Lower lobe of right lung (tissue), 2 donors: ENCODE data around the gene ZNF747. TPM values are rescaled to one million over a fixed set of nuclear protein-coding genes. Genes with fewer than 3 reads are reported as not detected.
"Not testable (repeated sequence)": the region's sequence is repeated elsewhere in the genome, so short reads cannot be mapped to it uniquely, and the experiment has no call there.

Experiments used
- ATAC-seq, 2 donors: fragments of 200-7000 bp; cut with Tn5 transposase; one replicate each; pipeline ENCODE4 v1.9.1; 2020 to 2022; ENCODE audit warnings: mild to moderate bottlenecking in 2 of 2, moderate library complexity in 2 of 2
- DNase-seq: peaks from one replicate; pipeline ENCODE4 v3.0.0-alpha.2; 2020
- H3K27ac ChIP-seq: fragments of 200-600 bp; one replicate; pipeline ENCODE4 v1.8.0; 2022
- H3K27me3 ChIP-seq: fragments of 200-600 bp; one replicate; pipeline ENCODE4 v1.8.0; 2022; ENCODE audit warnings: low read depth
- H3K36me3 ChIP-seq: fragments of 200-600 bp; one replicate; pipeline ENCODE4 v1.8.0; 2022; ENCODE audit warnings: mild to moderate bottlenecking
- H3K4me1 ChIP-seq: fragments of 200-600 bp; one replicate; pipeline ENCODE4 v1.8.0; 2022
- H3K4me3 ChIP-seq: fragments of 200-600 bp; one replicate; pipeline ENCODE4 v1.8.0; 2022; ENCODE audit warnings: mild to moderate bottlenecking
- H3K9me3 ChIP-seq: fragments of 200-600 bp; one replicate; pipeline ENCODE4 v1.8.0; 2022
- intact Hi-C: fragments of 100-400 bp; cut with DNase I; formaldehyde crosslinking; loops from one replicate; pipeline ENCODE4 v1.11.0; 2022
- total RNA-seq: library from RNA; stranded (reverse); fragmentation: NEBNext Ultra II Directional; extraction: Animal tissue kit (Norgen Biotek cat#: 25700); gene quantifications from one replicate; pipeline ENCODE4 v1.2.1, GENCODE V29; 2021
- TF ChIP-seq, protein P1 (sequence below): fragments of 200-600 bp; IDR thresholded peaks from one replicate; pipeline ENCODE4 v1.8.0; 2022; ENCODE audit warnings: antibody characterized with exemption, mild to moderate bottlenecking
- donor health status: DM: no; HTN: yes; CAD: no; lungs with severe emphysema.

ZNF747 gene
- total RNA-seq, 1 donor from 2014 or later: 9.3 TPM

DNA sequence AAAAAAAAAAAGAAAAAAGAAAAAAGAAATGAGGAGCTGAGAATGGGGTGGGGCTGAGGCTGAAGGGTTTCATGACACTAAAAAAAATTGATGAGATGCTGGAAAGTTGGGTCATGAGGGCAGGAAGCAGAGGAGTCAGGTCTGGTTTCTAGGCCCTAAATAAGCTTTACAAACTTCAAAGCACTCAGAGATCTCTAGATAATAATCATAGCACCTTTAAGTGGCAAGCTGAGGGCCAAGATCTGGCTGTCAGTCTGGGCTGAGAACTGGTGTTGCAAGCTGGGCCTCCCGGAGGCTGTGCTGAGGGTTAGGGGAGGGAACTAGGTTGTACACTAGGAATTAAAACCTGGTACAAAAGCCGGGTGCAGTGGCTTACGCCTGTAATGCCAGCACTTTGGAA is 17.1 kb upstream of the ZNF747 start:
- H3K4me3 ChIP-seq: no peak overlapping the region
- H3K4me1 ChIP-seq: peaks cover 29% of the 10 kb centered on the region
- TF ChIP-seq, protein P1, sequence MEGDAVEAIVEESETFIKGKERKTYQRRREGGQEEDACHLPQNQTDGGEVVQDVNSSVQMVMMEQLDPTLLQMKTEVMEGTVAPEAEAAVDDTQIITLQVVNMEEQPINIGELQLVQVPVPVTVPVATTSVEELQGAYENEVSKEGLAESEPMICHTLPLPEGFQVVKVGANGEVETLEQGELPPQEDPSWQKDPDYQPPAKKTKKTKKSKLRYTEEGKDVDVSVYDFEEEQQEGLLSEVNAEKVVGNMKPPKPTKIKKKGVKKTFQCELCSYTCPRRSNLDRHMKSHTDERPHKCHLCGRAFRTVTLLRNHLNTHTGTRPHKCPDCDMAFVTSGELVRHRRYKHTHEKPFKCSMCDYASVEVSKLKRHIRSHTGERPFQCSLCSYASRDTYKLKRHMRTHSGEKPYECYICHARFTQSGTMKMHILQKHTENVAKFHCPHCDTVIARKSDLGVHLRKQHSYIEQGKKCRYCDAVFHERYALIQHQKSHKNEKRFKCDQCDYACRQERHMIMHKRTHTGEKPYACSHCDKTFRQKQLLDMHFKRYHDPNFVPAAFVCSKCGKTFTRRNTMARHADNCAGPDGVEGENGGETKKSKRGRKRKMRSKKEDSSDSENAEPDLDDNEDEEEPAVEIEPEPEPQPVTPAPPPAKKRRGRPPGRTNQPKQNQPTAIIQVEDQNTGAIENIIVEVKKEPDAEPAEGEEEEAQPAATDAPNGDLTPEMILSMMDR: no peak
- H3K9me3 ChIP-seq: no peaks in the 10 kb centered on the region
- ATAC-seq (peak; percentile 77 to 89), DNase-seq (peak; percentile 71)
- H3K27me3 ChIP-seq: no peaks in the 10 kb centered on the region
- peaks cover 36% of the 10 kb centered on the region for H3K36me3 ChIP-seq
- intact Hi-C loops: no loop called here
- no peak overlapping the region for H3K27ac ChIP-seq

- Histone ChIP-seq H3K27ac (no peak overlapping the region), H3K4me1 (peaks cover 23% of the 10 kb centered on the region), H3K4me3 (no peak overlapping the region), H3K9me3 (no peaks in the 10 kb centered on the region), H3K36me3 (peaks cover 5% of the 10 kb centered on the region), H3K27me3 (no peaks in the 10 kb centered on the region)
- intact Hi-C loops: no loop called here
- TF ChIP-seq, protein P1: no peak
- DNase-seq (no peak), ATAC-seq (no peak)
These were observed 14.0 kb upstream of the ZNF747 start for GRCh38 chr16:30548416-30549253.

DNA sequence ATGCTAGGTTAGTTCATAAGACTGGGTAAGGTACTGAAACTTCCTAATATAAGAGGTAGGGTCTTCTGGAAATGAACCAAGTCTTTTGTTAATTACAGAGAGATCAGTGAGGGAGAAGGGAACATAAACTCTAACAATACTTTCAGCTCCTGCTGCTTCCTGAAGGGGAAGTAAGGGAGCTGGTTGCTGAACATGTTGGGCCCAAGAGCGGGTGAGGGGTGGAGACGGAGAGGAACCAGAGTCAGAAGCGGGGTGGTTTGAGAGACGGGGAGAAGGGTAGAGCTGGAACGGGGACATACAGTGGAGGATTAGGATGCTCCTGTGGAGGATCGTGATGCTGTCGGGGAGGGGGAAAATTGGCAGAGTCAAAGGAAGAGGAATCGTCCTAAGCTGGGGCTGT is 11.5 kb upstream of the ZNF747 start:
- TF ChIP-seq, protein P1: no peak
- peak in 1 of 2 donors; percentile 29 for ATAC-seq

GRCh38 chr16:30543067-30543466 is 8.4 kb upstream of the ZNF747 start:
- no peaks in the 10 kb centered on the region for H3K27me3 ChIP-seq
- intact Hi-C loops: no loop called here
- ATAC-seq: no peak
- H3K4me1 ChIP-seq: no peaks in the 10 kb centered on the region
- no peaks in the 10 kb centered on the region for H3K9me3 ChIP-seq
- no peak overlapping the region for H3K27ac ChIP-seq
- no peaks in the 10 kb centered on the region for H3K36me3 ChIP-seq
- TF ChIP-seq, protein P1: no peak
- H3K4me3 ChIP-seq: no peak overlapping the region
- DNase-seq: no peak

More for the DNA sequence above, 11.5 kb upstream of the ZNF747 start:
- Histone ChIP-seq H3K36me3 (no peaks in the 10 kb centered on the region), H3K27ac (no peak overlapping the region), H3K27me3 (no peaks in the 10 kb centered on the region), H3K4me3 (no peak overlapping the region), H3K9me3 (no peaks in the 10 kb centered on the region), H3K4me1 (peaks cover 3% of the 10 kb centered on the region)
- intact Hi-C loops: no loop called here
- DNase-seq: no peak

GRCh38 chr16:30541502-30542329 is 7.1 kb upstream of the ZNF747 start:
- no peak for DNase-seq
- Histone ChIP-seq H3K4me3 (no peak overlapping the region), H3K27me3 (no peaks in the 10 kb centered on the region), H3K4me1 (no peaks in the 10 kb centered on the region), H3K9me3 (no peaks in the 10 kb centered on the region), H3K36me3 (no peaks in the 10 kb centered on the region), H3K27ac (no peak overlapping the region)
- TF ChIP-seq, protein P1: no peak
- intact Hi-C loops: no loop called here
- ATAC-seq: no peak

DNA sequence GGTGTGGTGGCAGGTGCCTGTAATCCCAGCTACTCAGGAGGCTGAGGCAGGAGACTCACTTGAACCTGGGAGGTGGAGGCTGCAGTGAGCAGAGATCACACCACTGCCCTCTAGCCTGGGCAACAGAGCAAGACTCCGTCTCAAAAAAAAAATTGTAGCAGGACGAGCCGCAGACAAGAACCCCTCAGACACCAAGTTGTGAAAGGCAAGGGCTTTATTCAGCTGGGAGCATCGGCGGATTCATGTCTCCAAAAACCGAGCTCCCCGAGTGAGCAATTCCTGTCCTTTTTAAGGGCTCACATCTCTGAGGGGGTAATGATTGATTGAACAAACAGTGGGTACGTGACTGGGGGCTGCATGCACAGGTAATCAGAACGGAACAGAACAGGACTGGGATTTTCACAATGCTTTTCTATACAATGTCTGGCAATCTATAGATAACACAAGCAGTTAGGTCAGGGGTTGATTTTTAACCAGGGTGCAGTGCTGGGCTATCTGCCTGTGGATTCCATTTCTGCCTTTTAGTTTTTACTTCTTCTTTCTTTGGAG is 6.3 kb upstream of the ZNF747 start:
- H3K27me3 ChIP-seq, H3K36me3 ChIP-seq, H3K4me1 ChIP-seq, DNase-seq, H3K27ac ChIP-seq, ATAC-seq, intact Hi-C loops, H3K9me3 ChIP-seq, H3K4me3 ChIP-seq: not testable (repeated sequence)

GRCh38 chr16:30539986-30540526 is 5.4 kb upstream of the ZNF747 start:
- intact Hi-C loops, ATAC-seq, H3K9me3 ChIP-seq, H3K4me3 ChIP-seq, H3K27ac ChIP-seq, H3K27me3 ChIP-seq, DNase-seq, H3K36me3 ChIP-seq: not testable (repeated sequence)
- H3K4me1 ChIP-seq: peaks cover 13% of the 10 kb centered on the region
